DLD1 (cell line): ENCODE data around the gene MC2R.
"Not testable (repeated sequence)": the region's sequence is repeated elsewhere in the genome, so short reads cannot be mapped to it uniquely, and the experiment has no call there.

Experiments
- in situ Hi-C: cut with HindIII; loops from 2 replicates; pipeline ENCODE4 v1.10.0; 2017; ENCODE audit warnings: low sequenced_read_pairs

Gene MC2R

DNA sequence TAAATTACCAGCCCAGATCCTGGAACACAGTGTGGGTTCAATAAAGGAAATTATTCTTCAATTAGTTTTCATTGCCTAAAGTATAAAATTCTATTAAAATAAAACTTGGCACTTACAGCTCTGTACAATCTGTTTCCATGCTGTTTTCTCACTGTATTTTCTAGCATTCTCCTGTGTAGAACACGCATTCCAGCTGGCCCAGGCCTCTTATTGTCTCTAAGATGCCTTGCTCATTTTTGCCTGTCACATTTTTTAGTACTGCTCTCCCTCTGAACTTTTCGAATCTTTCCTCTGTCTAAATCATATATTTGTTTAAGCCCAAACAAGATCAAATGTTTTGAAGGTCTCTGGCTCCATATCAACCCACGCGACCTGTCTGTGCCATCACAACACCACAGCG lies 20.8 kb downstream of the MC2R start:
- in situ Hi-C loops: no loop called here

DNA sequence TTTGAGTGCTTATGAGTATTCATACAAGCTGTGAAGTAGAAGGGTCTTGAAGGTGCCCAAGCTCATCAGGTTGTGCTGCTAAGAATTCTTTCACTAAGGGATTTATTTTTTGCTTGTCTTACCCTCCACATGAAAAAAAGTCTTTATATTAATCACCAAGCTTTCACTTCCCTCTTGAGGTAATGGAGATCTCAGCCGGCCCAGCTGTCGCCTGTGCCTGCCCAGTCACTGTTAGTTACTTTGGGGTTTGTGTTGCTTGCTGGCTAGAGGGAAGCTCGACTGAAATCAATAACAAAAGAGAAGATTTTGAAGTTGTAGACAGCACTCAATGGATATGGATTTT lies 21.9 kb downstream of the MC2R start:
- in situ Hi-C loops: no loop called here

GRCh38 chr18:13892098-13892497 lies 23.2 kb downstream of the MC2R start:
- in situ Hi-C loops: no loop called here

- in situ Hi-C loops: no loop called here
Measured at GRCh38 chr18:13890761-13891361, 24.5 kb downstream of the MC2R start.

DNA sequence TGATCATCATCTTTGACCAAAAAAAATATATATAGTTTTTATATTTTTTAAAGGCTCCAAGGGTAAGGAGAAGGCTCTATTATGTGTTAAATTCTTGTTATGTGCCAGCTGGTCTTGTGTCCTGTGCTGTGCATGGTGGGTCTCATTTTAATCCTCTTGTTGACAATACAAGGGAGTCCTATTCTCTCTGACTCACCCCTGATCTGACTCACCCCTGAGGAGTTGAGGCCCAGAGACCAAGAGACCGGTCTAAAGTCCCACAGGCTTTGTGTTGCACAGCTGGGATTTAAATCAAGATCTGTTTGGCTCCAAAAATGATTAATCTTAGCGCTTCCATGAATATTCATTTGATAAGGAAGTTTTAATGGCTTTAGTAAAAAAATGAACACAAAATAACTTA lies 25.7 kb downstream of the MC2R start:
- in situ Hi-C loops: no loop called here

- in situ Hi-C loops: no loop called here
Measured at GRCh38 chr18:13888191-13888716, 27.1 kb downstream of the MC2R start.

- in situ Hi-C loops: no loop called here
Measured at GRCh38 chr18:13885009-13885408, 30.3 kb downstream of the MC2R start.

GRCh38 chr18:13879937-13880336 lies 35.4 kb downstream of the MC2R start:
- in situ Hi-C loops: no loop called here

DNA sequence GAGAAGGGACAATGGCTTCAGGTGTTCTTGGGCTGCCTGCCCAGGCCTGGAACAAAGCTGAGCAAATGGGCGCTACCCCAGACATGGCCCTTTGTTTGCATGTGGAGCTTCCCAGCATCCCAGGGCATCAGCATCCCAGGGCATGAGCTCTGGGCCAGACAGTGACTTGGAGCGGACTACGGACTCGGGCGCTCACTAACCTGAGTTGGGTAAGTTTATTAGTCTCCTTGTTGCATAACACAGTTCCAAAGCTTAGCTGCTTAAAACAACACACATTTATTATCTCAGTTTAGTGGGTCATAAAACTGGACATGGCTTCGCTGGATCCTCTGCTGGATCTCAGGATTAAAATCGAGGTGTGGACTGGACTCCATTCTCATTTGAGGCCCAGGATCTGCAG lies 35.8 kb downstream of the MC2R start:
- in situ Hi-C loops: no loop called here

- in situ Hi-C loops: no loop called here
Measured at GRCh38 chr18:13878857-13879256, 36.5 kb downstream of the MC2R start.

GRCh38 chr18:13877157-13877556 lies 38.2 kb downstream of the MC2R start:
- in situ Hi-C loops: no loop called here

DNA sequence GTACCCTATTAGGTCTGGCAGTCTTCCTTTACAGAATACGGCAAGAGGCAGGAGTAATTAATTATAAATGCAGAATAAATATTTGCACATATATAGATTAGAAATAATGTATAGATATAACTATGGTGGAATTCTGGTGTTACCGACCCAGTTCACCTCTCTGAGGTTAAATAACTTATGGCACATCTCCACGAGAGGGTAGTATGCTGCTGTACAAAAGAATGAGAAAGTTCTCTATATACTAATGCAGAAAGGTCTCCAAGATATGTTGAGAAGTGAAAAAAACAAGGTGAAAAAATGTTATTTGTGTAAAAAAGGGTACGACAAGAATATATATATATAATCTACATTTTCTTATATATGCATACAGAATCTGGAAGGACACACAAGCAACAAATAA lies 40.8 kb downstream of the MC2R start:
- in situ Hi-C loops: no loop called here

DNA sequence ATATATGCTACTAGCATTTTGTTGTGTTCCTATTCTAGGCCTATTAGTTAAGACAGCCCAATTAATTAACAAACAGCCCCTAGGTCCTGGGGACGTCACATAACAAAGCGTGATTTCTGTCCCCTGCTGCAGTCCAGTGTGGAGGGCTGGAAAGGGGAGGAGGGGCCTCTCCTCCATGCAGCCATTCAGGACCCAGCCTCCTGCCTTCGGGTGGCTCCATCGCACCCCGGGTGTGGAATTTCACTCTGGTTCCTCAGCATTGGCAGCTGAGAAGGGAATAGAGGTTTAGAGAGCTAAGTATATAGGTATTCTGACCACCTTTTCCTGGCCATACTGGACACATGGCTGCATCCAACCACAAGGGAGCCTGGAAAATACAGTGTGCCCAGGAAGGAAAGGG lies 42.4 kb downstream of the MC2R start:
- in situ Hi-C loops: no loop called here

GRCh38 chr18:13872373-13872772 lies 43.0 kb downstream of the MC2R start:
- in situ Hi-C loops: no loop called here

GRCh38 chr18:13871701-13872100 lies 43.6 kb downstream of the MC2R start:
- in situ Hi-C loops: no loop called here

GRCh38 chr18:13868501-13869271 lies 46.6 kb downstream of the MC2R start:
- in situ Hi-C loops: no loop called here

DNA sequence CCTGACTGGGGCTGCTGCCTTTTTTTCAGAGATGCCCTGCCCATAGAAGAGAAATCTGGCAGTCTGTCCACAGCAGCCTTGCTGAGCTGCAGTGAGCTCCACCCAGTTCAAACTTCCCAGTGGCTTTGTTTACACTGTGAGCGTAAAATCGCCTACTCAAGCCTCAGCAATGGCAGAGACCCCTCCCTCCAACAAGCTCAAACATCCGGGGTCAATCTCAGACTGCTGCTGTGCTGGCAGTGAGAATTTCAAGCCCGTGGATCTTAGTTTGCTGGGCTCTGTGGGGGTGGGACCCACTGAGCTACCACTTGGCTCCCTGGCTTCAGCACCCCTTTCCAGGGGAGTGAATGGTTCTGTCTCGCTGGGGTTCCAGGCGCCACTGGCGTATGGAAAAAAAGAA lies 52.4 kb downstream of the MC2R start:
- in situ Hi-C loops: not testable (repeated sequence)

DNA sequence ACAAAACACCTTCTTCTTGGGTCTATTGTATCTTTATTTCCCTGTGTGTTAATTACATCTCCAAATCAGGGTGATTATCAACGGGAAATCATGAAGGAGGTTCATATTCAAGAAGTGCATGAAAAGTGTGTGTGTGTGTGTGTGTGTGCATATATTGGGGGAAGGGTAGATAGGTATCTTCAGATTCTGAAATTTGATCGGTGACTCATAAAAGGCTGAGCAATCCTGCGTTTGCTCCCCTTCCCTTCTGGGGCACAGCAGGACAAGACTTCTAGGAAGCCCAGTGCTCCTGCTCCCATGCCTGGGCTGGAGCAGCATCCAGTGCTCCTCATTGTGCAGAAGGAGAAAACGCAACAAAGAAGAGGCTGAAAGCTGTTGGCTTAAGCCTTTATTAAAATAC lies 65.5 kb downstream of the MC2R start:
- in situ Hi-C loops: no loop called here

DNA sequence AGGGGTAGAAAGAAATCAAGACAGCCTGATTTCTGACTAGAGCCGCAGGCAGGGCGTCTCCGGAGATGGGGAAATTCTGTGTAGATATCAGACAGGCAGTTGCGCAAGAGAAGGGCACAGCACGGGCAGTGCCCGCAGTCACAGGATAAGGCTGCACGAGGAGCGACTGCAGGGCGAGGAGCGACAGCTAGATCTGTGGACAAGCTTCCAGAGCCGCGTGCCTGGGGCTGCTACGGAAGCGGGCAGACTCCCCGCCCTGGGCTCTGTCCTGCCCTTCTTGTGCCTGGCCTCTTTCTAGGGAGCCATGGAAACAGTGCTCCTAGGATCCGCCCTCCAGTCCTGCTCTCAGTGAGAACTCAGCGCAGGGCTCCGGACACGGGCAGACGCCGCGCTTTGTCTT lies 78.8 kb downstream of the MC2R start:
- in situ Hi-C loops: no loop called here

DNA sequence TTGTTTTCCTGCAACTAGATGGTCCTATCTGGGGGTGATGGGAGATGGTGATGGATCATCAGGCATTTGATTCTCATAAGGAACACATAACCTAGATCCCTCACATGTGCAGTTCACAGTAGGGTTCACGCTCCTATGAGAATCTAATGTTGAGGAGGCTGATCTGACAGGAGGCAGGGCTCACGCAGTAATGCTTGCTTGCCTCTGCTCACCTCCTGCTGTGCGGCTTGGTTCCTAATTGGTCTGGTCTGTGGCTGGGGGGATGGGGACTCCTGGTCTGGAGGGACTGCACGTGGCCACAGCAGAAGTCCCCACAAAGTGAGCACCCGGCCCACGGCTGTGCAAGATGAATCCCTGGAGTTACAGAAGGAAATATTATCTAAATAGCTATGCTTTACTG lies 80.1 kb downstream of the MC2R start:
- in situ Hi-C loops: no loop called here

DNA sequence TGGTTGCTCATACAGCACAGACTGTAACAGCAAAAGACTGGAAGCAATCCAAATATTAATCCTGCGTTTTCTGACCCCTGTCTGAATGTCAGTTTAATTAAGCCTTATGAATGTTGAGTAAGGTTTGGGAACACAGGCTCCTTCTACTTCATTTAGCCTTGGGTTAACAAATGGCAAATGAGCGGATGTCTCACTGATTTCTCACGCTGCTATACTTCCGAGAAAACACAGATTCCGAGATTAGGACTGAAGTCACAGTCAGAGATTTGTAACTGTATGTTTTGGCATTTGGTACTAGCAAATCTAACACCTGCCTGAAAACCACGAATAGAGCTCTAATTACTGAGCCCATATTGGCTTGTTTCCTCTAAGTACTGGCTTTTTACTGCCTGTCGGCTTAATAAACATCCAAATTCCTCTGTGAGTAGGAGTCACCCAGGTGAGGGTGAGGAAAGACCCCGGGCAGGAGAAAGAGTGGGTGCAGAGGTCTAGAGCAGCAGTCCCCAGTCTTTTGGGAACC lies 80.8 kb downstream of the MC2R start:
- in situ Hi-C loops: no loop called here
